Pulmonary artery endothelial cell (primary cell): ENCODE data around the gene MSH2. TPM values are rescaled to one million over a fixed set of nuclear protein-coding genes. Genes with fewer than 3 reads are reported as not detected.
A peak's percentile ranks its signal among the peaks of the same experiment; 100 is the strongest.

ENCODE experiments used
- DNase-seq: peaks from one replicate; pipeline ENCODE4 v3.0.0-alpha.2; 2011; ENCODE audit warnings: low read depth, low spot score
- total RNA-seq: library from RNA; depleted of rRNA; stranded (reverse); fragments of >200 nt; gene quantifications from 2 replicates; pipeline ENCODE4 v1.2.3, GENCODE V29; 2014

MSH2 gene
- total RNA-seq, 1 donor from 2014 or later = 32.6 TPM

GRCh38 chr2:47504174-47504810 is 101.3 kb downstream of the MSH2 start:
- DNase-seq = no peak

GRCh38 chr2:47506024-47506423 is 103.1 kb downstream of the MSH2 start:
- DNase-seq = no peak

- no peak for DNase-seq
Measured at GRCh38 chr2:47506436-47506835, 103.5 kb downstream of the MSH2 start.

- no peak for DNase-seq
Measured at GRCh38 chr2:47508080-47508479, 105.1 kb downstream of the MSH2 start.

GRCh38 chr2:47508641-47509040 is 105.7 kb downstream of the MSH2 start:
- no peak for DNase-seq

GRCh38 chr2:47509250-47509649 is 106.3 kb downstream of the MSH2 start:
- DNase-seq = no peak

GRCh38 chr2:47509821-47510385 is 106.9 kb downstream of the MSH2 start:
- no peak for DNase-seq

- no peak for DNase-seq
Measured at GRCh38 chr2:47510745-47511144, 107.8 kb downstream of the MSH2 start.

GRCh38 chr2:47512581-47513083 is 109.7 kb downstream of the MSH2 start:
- no peak for DNase-seq

- DNase-seq = no peak
Measured at GRCh38 chr2:47513981-47514520, 111.1 kb downstream of the MSH2 start.

GRCh38 chr2:47516360-47517104 is 113.6 kb downstream of the MSH2 start:
- no peak for DNase-seq

- no peak for DNase-seq
Measured at GRCh38 chr2:47518497-47519146, 115.7 kb downstream of the MSH2 start.

GRCh38 chr2:47519147-47519537 is 116.2 kb downstream of the MSH2 start:
- DNase-seq = no peak

GRCh38 chr2:47519604-47520301 is 116.8 kb downstream of the MSH2 start:
- no peak for DNase-seq

- no peak for DNase-seq
Measured at GRCh38 chr2:47520302-47520630, 117.3 kb downstream of the MSH2 start.

GRCh38 chr2:47520825-47521665 is 118.1 kb downstream of the MSH2 start:
- DNase-seq = no peak

GRCh38 chr2:47521666-47522285 is 118.8 kb downstream of the MSH2 start:
- no peak for DNase-seq

GRCh38 chr2:47525167-47525566 is 122.2 kb downstream of the MSH2 start:
- DNase-seq = no peak

- no peak for DNase-seq
Measured at GRCh38 chr2:47528455-47528854, 125.5 kb downstream of the MSH2 start.

- DNase-seq = peak; percentile 41
Measured at GRCh38 chr2:47528874-47529273, 125.9 kb downstream of the MSH2 start.
